Stimulated activated CD4-positive, alpha-beta T cell treated with anti-CD3 and anti-CD28 coated beads, TNF-alpha, amount 100 ng/mL, for 4 hours (primary cell): ENCODE results near the gene CABLES2.

ENCODE experiments used
- DNase-seq, 3 experiments: peaks; one replicate each; pipeline ENCODE4 v3.0.0-alpha.2; 2020; ENCODE audit warnings: low read depth in 3 of 3

Gene CABLES2

GRCh38 chr20:62361799-62362589, 45.1 kb downstream of the CABLES2 start:
- no peak for DNase-seq

- DNase-seq: no peak
Observed at GRCh38 chr20:62360854-62361798, 46.0 kb downstream of the CABLES2 start.

GRCh38 chr20:62359491-62360121, 47.5 kb downstream of the CABLES2 start:
- DNase-seq: no peak

GRCh38 chr20:62359043-62359490, 48.0 kb downstream of the CABLES2 start:
- no peak for DNase-seq

DNA sequence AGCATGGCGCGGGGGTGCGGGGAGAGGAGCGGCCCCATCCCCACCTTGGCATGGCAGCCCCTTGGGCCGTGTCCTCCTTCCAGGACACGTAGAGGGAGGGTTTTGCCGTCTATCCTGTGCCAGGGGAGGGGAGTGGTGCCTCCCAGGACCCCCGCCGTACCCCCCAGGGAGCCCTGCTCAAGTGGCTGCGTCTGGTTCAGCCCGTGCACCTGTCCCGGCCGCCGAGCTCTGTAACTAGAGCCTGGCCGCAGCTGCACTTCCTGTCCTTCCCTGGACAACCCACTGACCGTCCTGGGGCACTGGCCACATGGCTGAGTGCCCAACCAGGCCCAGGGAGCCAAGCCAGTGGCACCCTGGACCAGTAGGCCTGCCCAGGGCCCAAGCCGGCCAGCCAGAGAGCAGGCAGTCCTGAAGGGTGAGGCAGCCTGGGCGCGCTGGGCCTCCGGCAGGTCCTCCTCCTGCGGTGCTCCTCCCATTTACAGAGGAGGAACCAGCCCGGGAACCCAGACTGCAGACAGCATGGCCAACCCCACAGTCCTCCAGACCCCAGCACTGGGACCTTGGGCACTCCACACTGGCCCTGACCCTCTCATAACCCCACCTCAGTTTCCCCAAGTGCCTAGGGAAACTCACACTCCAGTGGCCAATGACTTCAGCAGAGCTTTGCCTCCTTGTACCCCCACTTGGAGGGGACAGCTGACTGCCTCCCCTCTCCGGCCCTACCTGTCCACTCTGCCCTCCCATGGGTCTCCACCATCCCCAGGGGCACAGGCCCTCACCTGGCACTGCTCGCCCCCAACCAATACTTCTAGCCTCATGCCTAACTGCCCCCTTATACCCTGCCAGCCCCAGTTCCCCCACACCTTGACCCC, 48.7 kb downstream of the CABLES2 start:
- no peak for DNase-seq

DNA sequence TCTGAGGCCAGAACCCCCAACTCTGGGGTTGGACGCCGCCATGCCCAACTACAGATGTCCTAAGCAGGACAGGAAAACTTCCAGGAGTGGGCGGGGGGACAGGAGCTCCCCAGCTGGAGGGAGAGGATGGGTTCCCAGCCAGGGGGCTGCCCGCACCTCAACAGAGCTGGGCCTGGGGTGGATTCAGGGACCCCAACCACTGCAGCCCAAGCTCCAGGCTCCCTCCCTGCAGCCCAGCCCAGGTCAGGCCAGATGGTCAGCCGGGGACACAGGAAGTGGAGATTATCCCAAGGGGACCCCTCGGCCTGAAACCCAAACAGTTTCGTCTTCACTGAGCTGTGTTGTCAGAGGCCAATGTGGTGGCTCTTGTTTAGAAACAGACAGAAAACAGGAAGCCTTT, 49.4 kb downstream of the CABLES2 start:
- no peak for DNase-seq

DNA sequence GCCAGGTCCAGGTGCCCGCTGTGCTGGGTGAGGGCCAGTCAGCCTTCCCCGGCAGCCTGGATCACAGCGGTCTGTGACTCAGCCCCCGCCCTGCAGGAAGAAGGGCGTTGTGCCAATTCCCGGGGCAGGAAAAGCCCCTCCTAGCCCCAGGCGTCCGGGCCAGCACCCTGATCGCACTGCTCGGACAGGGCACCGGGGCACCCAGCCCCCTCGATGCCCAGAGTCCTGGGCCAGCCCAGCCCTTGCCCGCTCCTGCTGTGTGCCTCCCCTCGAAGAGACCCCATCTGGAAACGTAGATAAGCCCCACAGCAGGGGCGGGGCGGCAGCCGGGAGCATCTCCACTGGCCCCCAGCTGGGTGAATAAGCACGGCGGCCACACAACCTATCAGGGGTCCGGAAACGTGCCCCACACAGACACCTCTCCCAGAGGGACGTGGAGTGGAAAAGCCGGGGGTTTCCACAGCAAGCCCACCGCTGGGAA, 49.9 kb downstream of the CABLES2 start:
- DNase-seq: no peak

GRCh38 chr20:62356589-62357186, 50.4 kb downstream of the CABLES2 start:
- no peak for DNase-seq

- no peak for DNase-seq
Observed at GRCh38 chr20:62355878-62356588, 51.1 kb downstream of the CABLES2 start.

- DNase-seq: no peak
Observed at GRCh38 chr20:62355516-62355877, 51.6 kb downstream of the CABLES2 start.

DNA sequence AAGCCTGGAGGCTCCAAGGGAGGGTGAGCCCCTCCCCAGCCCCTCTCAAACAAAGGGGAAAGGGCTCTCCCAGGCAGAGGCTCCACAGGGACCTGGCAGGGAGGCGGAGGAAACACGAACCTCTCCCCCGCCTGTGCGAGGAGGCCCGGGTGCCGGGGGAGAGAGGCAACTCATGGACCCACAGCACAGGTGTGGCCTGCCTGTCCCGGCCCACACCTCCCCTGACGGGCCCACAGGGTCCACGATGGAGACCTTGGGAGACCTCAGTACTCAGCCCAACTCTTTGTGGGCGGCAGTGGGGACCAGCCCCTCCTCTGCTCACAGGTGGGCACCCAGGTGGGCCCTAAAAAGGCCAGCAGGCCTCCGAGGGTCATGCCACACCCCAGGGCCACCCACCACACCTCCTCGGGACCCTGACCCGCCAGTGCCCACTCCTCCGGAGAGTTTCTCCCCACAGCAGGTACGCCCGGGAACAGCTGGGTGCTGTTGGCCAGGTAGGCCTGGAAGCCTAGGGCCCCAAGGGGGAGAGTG, 52.2 kb downstream of the CABLES2 start:
- DNase-seq: no peak

DNA sequence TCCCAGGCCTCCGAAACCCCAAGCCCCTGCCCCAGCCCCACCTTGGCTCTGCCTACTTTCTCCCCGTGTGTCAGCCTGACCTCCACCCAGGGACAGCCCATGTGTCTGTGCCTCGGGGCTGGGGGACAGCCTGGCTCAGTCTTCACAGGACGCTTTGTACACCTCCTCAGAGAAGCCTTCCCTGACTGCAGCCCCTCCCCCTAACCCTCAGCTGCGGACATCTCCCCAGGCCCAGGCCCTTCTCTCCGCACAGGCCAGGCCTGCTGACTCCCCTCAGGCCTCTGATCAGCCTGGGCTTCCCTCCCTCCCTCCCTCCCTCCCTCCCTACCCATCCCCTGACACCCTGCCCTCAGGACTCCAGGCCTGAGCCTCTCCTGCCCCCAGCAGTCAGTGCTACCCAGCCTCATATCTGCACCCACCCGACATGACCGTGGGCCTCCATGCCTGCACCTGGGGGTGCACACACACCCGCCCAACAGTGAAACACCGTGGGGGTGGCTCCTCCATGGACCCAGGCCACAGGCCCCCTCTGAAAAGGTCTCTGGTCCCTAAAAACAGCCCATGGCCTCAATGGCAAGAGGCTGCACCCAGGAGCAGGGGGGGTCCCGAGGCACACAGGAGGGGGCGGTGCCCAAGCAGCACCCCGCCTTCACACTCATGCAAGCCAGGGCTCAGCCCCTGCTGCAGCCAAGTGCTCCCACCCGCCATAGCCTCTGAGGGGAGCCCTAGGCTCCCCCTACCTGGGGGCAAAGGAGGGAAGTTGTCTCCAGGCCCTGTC, 52.9 kb downstream of the CABLES2 start:
- no peak for DNase-seq

DNA sequence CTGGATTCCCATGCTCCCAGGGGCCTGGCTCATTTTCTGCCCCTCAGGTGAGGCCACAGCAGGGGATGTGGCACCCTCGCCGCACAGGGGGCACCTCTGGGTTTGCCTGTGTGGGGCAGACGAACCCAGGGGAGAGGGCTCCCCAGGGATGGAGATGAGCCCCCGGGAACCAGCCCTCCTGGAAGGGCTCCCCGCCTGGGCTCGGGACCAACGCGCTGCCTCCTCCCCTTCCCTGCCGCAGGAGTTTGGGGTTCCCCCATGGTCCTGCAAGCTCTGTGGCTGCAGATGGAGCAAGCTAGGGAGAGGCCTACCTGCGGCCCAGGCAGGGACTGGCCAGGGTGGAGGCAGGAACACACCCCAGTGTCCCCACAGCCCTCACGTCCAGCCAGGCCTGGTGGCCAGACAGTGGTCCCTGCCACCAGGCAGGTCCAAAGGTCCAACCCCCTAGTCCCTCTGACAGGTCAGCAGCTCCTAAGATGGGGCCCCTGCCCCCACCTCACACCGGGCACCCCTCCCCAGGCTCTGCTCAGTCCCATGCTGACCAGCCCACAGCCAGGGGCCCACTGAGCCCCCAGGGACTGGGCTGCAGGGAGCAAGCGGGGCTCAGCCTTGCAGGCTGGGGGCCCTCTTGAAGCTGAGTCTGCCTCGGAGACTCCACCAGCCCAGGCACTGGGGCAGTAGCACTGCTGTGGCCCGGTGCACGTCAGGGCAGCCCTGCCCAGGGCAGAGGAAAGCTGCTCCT, 53.6 kb downstream of the CABLES2 start:
- no peak for DNase-seq

- DNase-seq: no peak
Observed at GRCh38 chr20:62352402-62353288, 54.4 kb downstream of the CABLES2 start.

DNA sequence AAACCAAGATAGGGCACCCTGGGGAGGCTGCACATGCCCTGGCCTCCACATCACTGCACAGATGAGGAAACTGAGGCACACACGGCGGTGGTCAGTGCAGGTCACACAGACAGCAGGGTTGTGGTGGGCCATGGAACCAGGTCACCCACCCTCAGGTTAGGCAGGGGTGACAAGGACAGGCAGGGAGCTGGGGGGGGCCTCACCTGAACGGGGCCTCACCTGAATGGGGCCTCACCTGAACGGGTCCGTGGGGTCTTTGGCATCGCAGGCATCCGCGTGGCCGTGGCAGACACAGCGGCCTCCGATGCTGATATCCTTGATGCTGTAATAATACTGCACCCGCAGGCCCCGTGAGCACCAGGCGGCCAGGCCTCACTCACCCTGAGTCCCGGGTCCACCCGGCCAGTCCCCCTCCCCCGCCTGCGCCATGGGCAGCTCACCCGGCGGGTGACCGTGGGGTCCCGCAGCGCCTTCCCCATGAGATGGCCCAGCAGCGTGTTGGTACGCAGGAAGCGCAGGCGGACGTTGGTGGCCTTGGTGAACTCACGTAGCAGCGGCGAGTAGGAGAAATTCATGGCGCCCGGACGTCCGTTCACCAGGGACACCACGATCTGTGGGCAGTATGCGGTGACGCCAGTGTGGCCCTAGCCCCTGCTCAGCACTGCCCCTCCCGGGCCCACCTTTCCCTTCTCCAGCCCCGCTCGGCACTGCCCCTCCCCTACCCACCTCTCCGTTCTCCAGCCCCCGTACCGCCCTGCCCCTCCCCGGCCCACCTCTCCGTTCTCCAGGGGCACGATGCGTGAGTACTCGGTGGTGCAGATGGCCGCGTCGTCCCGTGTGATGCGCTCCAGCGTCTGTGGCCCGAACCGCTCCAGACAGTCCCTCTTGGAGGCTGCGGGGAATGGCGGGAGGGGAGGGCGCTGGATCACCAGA, 55.4 kb downstream of the CABLES2 start:
- DNase-seq: no peak
